Ascending aorta (tissue), 2 donors: ENCODE data around the gene MYH15. TPM values are rescaled to one million over a fixed set of nuclear protein-coding genes. Genes with fewer than 3 reads are reported as not detected.

Experiments
- DNase-seq, 2 donors: peaks; one replicate each; pipeline ENCODE4 v3.0.0-alpha.2; 2019; ENCODE audit warnings: low spot score in 2 of 2
- H3K27ac ChIP-seq, 2 donors: fragments of 200-600 bp; sonication (generic); one replicate each; pipeline ENCODE4 v1.5.1; 2016 to 2017; ENCODE audit warnings: mild to moderate bottlenecking in 1 of 2
- H3K27me3 ChIP-seq: fragments of 200-600 bp; sonication (generic); one replicate; pipeline ENCODE4 v1.5.1; 2017
- H3K36me3 ChIP-seq, 2 donors: fragments of 200-600 bp; sonication (generic); one replicate each; pipeline ENCODE4 v1.5.1; 2016
- H3K4me1 ChIP-seq, 2 donors: fragments of 200-600 bp; sonication (generic); one replicate each; pipeline ENCODE4 v1.5.1; 2016 to 2017; ENCODE audit warnings: mild to moderate bottlenecking in 1 of 2
- H3K4me3 ChIP-seq, 2 donors: fragments of 200-600 bp; sonication (generic); one replicate each; pipeline ENCODE4 v1.5.1; 2016 to 2017; ENCODE audit warnings: mild to moderate bottlenecking in 1 of 2
- H3K9me3 ChIP-seq, 2 donors: fragments of 200-600 bp; sonication (generic); one replicate each; pipeline ENCODE4 v1.5.1; 2016
- intact Hi-C: fragments of 100-400 bp; cut with DNase I; formaldehyde crosslinking; loops from one replicate; pipeline ENCODE4 v1.15.1; 2023
- total RNA-seq: library from RNA; depleted of rRNA; stranded (reverse); fragments of >200 nt; gene quantifications from one replicate; pipeline ENCODE4 v1.1.0, GENCODE V29; 2016
- TF ChIP-seq, protein P1 (sequence below), 3 experiments: fragments of 200-600 bp in 2 of 3; fragments of 450-650 bp in 1 of 3; sonication (generic) in 2 of 3; IDR thresholded peaks; one replicate each; pipeline ENCODE4 v1.5.1; 2016 to 2019; ENCODE audit warnings: antibody characterized with exemption in 3 of 3, mild to moderate bottlenecking in 1 of 3, moderate library complexity in 1 of 3

The MYH15 gene
- total RNA-seq, 1 donor from 2014 or later = not detected

DNA sequence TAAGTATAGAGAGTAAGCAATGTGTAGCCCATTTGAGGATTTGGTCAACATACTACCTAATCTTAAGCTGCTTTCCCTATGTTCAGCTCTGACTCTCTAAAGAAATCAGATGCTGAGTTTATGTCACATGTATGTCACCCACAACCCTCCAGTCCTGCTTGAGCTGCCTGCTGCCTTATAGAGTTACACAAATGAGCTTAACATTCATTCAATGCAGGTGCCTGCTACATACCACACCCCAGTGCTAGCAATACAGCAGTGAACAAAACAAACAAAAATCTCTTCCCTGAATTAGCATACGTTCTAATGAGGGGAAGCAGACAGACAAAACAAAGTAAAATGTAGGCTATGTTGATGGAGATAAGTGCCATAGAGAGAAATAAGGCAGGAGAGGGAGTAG lies 121.0 kb downstream of the MYH15 start:
- no peaks in the 10 kb centered on the region for H3K4me1 ChIP-seq
- intact Hi-C loops = no loop called here
- no peak overlapping the region for H3K4me3 ChIP-seq
- no peaks in the 10 kb centered on the region for H3K36me3 ChIP-seq
- H3K9me3 ChIP-seq = no peaks in the 10 kb centered on the region
- TF ChIP-seq, protein P1, sequence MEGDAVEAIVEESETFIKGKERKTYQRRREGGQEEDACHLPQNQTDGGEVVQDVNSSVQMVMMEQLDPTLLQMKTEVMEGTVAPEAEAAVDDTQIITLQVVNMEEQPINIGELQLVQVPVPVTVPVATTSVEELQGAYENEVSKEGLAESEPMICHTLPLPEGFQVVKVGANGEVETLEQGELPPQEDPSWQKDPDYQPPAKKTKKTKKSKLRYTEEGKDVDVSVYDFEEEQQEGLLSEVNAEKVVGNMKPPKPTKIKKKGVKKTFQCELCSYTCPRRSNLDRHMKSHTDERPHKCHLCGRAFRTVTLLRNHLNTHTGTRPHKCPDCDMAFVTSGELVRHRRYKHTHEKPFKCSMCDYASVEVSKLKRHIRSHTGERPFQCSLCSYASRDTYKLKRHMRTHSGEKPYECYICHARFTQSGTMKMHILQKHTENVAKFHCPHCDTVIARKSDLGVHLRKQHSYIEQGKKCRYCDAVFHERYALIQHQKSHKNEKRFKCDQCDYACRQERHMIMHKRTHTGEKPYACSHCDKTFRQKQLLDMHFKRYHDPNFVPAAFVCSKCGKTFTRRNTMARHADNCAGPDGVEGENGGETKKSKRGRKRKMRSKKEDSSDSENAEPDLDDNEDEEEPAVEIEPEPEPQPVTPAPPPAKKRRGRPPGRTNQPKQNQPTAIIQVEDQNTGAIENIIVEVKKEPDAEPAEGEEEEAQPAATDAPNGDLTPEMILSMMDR (IDR thresholded peaks at IDR 0.05) = no peak
- H3K27ac ChIP-seq = no peak overlapping the region
- no peak for DNase-seq
- H3K27me3 ChIP-seq = no peaks in the 10 kb centered on the region

DNA sequence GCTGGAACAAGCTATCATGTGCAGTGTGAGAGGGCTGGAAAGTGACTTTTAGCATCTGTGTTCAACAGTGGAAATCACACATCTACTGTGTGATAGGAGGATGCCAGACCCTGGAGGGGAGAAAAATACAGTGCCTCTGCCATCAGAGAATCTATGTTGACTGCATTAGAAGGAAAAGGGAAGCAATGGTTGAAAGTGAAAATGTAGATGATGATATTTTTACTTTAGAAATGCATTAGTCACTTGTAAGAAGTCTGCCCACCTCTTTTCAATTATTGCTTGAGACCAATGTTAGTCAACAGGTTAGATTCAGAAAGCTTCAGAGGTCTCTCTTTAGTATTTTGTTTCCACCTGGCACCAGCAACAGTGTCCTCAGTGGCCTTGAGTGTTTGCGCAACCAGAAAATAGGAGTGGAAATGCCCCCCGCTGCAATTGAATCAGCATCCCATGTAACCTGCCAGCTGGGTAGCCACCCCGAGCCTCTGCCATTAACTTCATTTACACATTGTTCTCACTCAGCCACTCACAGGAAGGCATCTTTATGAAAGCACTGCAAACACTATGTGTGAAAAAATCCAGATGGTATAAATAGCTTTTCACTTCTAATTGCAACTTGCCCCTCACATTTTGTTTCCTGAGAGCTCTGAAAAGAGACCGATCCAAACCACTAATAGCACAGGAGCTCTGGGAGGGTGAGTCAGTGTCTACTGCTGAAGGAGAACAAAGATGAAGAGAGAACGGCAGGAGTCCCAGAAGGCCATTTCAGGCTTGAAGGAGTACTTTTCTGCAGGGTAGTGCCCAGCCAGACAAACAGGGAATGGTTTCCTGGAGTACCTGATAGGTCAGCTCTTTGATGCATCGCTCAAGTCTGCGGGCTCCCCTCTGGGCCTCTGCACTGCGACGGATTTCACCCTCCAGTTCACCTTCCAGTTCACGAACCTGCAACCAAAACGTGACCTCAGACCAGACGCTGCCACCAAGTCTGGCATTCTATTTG lies 122.0 kb downstream of the MYH15 start:
- H3K4me3 ChIP-seq = no peak overlapping the region
- TF ChIP-seq, protein P1 (IDR thresholded peaks at IDR 0.05) = no peak

DNA sequence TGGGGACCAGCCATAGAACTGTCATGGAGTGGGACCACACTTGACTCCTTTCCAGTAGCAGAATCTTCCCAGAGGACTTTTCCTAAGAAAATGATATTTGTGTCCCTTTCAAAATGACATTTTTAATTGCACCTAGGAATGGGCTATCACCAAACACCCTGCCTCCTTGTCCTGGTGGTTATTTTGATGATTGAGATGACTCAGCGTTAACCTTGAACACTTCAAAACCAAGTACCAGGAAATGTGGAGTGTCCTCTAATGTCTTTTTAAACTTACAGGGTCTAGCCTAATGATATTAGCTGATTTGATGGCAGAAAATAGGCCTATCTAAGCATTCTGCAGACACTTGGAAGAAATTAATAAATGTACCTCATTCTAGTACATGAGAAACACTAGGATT lies 123.3 kb downstream of the MYH15 start:
- intact Hi-C loops = no loop called here
- TF ChIP-seq, protein P1 (IDR thresholded peaks at IDR 0.05) = no peak

More for the DNA sequence above, 122.0 kb downstream of the MYH15 start:
- Histone ChIP-seq H3K4me1 (no peaks in the 10 kb centered on the region), H3K9me3 (no peaks in the 10 kb centered on the region), H3K27ac (no peak overlapping the region), H3K27me3 (no peaks in the 10 kb centered on the region), H3K36me3 (no peaks in the 10 kb centered on the region)
- no peak for DNase-seq
- intact Hi-C loops = no loop called here

DNA sequence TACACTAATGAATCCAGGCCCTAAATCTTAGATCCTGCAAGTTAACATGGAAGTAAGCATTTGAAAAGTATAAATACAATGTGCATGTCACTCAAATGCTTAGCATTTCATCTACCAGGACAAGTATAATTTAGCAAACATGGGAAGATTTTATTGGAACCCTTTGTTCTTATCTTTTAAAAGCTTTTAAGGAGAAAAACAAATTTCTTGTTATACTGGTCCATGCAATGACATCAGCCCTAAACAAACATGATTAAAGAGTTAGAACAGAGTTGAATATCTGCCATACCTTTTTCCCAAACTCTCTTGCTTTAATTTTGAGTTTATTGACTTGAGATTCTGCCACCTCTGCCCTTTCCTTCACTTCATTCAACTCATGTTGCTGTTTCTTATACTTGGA lies 127.1 kb downstream of the MYH15 start:
- TF ChIP-seq, protein P1 (IDR thresholded peaks at IDR 0.05) = no peak
- intact Hi-C loops = no loop called here
- DNase-seq = no peak
- Histone ChIP-seq H3K4me1 (no peaks in the 10 kb centered on the region), H3K27me3 (no peaks in the 10 kb centered on the region), H3K9me3 (no peaks in the 10 kb centered on the region), H3K36me3 (no peaks in the 10 kb centered on the region), H3K4me3 (no peak overlapping the region), H3K27ac (no peak overlapping the region)

More for the DNA sequence above, 123.3 kb downstream of the MYH15 start:
- H3K4me1 ChIP-seq = no peaks in the 10 kb centered on the region
- no peaks in the 10 kb centered on the region for H3K27me3 ChIP-seq
- no peak for DNase-seq
- H3K9me3 ChIP-seq = no peaks in the 10 kb centered on the region
- no peaks in the 10 kb centered on the region for H3K36me3 ChIP-seq
- H3K27ac ChIP-seq = no peak overlapping the region
- H3K4me3 ChIP-seq = no peak overlapping the region

DNA sequence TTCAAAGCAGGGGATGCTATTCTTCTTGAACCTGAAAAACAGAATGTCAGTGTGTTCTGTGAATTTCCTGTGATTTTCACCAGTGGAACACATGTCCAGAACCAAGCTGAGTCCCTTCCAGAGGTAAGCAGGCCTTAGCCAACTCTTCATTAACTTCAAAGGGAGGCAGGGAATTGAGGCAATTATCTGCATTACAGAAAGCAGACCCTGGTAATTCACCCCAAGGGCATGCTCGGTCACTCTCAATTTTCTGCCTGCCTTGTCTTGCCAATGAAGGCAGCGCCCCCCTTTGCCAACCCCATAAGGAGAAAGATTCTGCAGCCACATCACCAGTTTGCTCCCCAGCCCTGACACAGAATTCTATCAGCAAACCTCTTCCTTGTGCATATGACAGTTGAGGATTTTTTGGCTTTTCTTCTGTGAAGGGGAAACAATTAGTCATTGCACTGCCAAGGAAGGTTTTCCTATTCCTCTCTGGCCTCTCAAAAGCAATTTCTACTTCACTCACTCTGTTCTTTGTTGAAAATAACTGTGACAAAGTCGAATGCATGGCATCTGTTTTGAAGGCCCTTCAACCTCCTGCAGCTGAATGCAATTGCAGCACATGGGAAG lies 128.8 kb downstream of the MYH15 start:
- TF ChIP-seq, protein P1 (IDR thresholded peaks at IDR 0.05) = no peak
- Histone ChIP-seq H3K4me1 (no peaks in the 10 kb centered on the region), H3K36me3 (no peaks in the 10 kb centered on the region), H3K27me3 (no peaks in the 10 kb centered on the region), H3K27ac (no peak overlapping the region), H3K9me3 (no peaks in the 10 kb centered on the region), H3K4me3 (no peak overlapping the region)
- intact Hi-C loops = no loop called here
- DNase-seq = no peak
